Stimulated activated CD8-positive, alpha-beta memory T cell treated with anti-CD3 and anti-CD28 coated beads, Interleukin-2, amount 100 ng/mL, for 1 hour (primary cell): Measurements from ENCODE around the gene ZFP36L2.

Experiments
- DNase-seq, 2 donors: peaks; one replicate each; pipeline ENCODE4 v3.0.0-alpha.2; 2020; ENCODE audit warnings: low read depth in 2 of 2

Gene ZFP36L2

DNA sequence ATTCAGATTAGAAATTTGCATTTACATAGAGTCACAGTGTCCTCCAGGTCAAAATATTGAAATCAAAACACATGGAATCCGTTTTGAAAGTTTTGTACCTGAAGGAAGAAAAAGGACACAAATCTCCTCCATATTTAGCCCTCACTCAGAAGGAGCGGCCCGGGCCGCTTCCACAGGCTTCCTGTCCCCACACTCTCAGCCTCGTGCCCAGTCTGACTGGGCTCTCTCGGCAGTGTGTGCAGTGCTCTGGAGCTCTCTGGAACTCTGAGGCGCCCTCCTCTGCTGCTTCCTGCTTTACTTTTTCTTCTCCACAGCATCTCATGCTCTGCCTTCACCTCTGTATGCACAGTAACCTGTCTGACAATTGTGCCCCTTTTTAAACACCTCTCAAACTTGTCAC, 22.2 kb upstream of the ZFP36L2 start:
- DNase-seq = no peak

GRCh38 chr2:43246641-43247040, 20.2 kb upstream of the ZFP36L2 start:
- DNase-seq = no peak

GRCh38 chr2:43241558-43241957, 15.2 kb upstream of the ZFP36L2 start:
- no peak for DNase-seq

- no peak for DNase-seq
Measured at GRCh38 chr2:43240766-43241150, 14.4 kb upstream of the ZFP36L2 start.

- DNase-seq = no peak
Measured at GRCh38 chr2:43239981-43240765, 13.8 kb upstream of the ZFP36L2 start.

GRCh38 chr2:43238813-43239212, 12.4 kb upstream of the ZFP36L2 start:
- DNase-seq = no peak

DNA sequence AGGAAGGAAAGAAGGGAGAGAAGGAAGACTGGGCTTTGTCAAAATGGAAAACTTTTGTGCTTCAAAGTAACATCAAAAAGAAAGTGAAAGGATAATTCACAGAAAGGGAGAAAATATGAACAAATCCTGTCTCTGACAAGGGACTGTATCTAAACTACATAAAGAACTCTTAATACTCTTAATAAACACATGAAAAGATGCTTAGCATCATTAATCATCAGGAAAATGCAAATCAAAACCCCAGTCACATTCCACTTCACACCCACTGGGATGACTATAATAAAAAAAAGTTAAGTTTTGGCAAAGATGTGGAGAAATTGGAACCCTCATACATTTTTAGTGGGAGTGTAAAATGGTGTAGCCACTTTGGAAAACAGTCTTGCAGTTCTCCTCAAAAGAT, 11.8 kb upstream of the ZFP36L2 start:
- DNase-seq = no peak

GRCh38 chr2:43233218-43234212, 7.1 kb upstream of the ZFP36L2 start:
- no peak for DNase-seq

DNA sequence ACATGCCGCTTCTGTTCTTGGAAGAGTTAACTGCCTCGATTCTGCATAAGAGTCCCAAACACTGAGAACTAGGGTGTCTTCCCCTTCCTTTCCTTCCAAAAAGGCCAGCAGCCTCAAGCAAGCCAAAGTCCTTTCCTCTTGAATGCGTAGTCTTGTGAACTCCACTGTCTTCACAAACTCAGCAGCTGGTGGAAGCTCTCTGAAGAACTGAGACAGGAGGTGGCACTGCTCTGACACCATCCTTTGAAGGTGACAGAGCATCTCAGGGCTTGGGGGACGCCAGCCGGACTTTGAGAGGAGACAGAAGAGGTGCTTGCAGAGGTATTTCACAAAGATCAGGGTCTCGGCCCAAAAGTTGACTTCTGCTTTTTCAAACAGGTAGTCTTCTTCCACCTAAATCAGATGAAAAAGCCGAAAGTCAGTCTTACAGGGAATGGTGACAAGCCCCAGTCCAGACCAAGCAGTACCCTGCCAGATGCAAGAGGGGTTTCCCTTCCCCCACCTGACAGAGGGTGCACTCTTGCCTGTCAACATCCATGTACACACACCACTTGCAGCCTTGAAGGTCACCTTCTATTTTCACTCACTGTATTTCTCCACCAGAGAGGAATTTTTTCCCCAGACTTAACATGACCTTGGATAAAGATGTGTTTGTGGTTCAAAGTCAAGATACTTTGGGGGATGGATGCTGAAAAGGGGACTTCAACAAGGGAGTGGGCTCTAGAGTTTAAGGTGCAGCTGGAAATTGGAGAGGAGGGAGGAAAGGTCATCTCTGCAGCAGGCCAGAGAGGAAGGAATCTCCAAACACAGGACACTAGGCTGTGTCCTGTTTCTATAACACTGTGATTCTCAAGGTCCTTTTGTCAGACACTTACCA, 4.8 kb upstream of the ZFP36L2 start:
- DNase-seq = no peak

DNA sequence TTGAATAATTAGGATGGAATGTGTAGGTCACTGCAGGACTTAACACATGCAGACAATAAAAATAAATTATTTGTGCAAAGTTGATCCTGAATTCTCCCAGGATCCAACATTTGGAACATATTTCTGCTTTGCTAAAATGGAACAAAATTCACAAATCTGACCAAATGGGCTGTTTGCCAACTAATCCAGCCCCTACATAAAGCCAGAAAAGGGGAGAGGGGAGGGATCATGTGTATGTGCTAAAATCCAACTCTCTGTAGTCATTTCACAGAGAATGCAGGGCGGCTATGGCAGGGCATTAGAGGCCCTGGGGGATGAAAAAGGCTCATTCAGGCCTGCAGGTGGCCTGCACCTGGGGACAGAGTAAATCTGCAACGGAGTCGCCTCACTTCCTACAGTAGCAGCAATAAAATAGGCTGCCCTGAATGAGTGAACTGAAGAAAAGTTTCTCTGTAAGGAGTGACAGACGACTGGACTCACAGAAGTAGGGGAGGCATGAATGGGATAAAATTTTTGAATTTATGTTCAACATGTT, 4.0 kb upstream of the ZFP36L2 start:
- no peak for DNase-seq

GRCh38 chr2:43228756-43229659, 2.6 kb upstream of the ZFP36L2 start:
- no peak for DNase-seq

GRCh38 chr2:43228321-43228751, 1.9 kb upstream of the ZFP36L2 start:
- no peak for DNase-seq

DNA sequence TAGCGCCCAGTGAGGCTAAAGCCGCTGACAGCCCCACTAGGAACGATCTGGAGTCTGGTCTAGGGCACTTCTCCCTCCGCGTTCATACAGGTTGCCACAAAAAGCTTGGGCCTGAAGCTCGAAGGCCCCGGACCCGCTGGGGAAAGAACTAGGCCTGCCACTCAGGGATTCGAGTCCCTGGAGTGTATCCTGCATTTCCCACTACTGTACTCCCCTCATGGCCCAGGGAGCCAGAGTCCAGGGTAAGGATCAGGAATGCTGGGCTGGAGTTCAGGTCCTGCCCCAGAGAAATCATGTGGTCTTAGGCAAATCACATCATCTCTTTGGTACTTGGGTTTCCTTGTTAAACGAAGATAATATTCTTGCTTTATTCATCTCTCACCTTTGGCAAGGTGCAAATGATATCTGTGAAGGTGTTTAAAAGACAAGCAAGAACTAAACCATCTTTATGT, 1.4 kb upstream of the ZFP36L2 start:
- no peak for DNase-seq

- peak in 1 of 2 donors; percentile 30 for DNase-seq
Measured at GRCh38 chr2:43226955-43227829, 786 bp upstream of the ZFP36L2 start.

GRCh38 chr2:43225788-43226557, 433 bp downstream of the ZFP36L2 start:
- peak; percentile 41 to 46 for DNase-seq

DNA sequence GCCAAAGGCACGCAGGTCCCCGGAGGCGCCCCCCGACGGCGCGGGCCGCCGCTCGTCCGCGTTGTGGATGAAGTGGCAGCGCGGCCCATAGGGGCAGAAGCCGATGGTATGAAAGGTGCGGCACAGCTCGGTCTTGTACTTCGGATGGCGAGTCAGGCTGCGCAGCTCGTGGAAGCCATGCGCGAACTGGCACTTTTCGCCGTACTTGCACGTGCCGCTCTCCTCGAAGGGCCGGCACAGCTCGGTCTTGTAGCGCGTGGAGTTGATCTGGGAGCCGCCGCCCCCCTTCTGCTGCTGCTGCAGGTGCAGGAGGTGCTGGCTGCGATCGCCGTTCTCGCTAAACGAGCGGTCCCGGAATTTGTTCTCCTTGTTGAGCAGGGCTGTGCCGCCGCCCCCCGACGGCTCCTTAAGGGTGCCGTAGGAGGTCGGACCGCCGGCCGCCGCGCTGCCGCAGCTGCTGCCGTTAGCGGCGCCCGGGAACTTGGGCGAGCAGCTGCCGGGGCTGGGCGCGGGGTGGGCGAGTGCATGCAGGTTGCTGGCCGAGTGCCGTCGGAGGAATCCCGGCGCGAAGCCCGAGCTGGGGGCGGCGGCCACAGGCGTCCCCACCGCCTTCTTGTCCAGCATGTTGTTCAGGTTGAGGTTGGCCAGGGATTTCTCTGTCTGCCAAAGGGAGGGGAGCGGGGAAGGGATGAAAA, 1.2 kb downstream of the ZFP36L2 start:
- DNase-seq = peak; percentile 37 to 52

DNA sequence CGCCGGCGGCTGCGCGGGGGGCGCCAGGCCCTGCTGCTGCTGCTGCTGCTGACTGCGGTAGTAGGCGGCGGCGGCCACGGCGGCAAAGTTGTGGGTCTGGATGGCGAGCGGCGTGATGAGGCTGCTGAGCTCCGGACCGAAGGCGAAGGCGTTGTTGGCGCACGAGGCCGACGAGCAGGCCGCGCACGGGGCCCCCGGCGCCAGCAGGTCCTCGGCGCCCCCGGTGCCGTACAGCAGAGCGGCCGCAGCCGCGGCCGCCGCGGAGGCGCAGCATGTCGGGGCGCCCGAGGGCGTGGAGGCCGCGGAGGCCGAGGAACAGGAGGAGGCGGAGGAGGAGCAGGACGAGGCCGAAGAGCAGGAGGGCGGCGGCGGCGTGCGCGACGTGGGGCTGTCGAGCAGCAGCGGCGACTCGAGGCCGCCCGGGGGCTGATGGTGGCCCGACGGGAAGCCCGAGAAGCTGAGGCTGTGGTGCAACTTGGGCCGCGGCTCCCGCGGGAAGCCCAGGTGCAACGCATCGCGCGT, 1.8 kb downstream of the ZFP36L2 start:
- DNase-seq = peak in 1 of 2 donors; percentile 33
